Common myeloid progenitor, CD34-positive (primary cell): ENCODE measurements around the gene TMEM140.

Experiments used
- CTCF ChIA-PET: fragments of 350-600 bp; sonication (Branson Sonifier 250); formaldehyde crosslinking; loops from one replicate; lab custom pipeline; 2021; ENCODE audit warnings: antibody characterized with exemption; lab: Charles Lee
- POLR2A ChIA-PET: fragments of 350-600 bp; sonication (Branson Sonifier 250); formaldehyde crosslinking; loops from one replicate; lab custom pipeline; 2021; ENCODE audit warnings: antibody characterized with exemption; lab: Charles Lee
- DNase-seq, 3 donors: peaks; one replicate each; pipeline versions ENCODE4 v3.0.0 to v3.0.0-alpha.2; 2013
- H3K27ac ChIP-seq, 2 experiments: 1 replicate in 1 of 2; 2 replicates in 1 of 2; pipeline ENCODE4 v1.7.0; 2013; ENCODE audit warnings: inconsistent platforms in 2 of 2, low read length in 2 of 2, mild to moderate bottlenecking in 2 of 2, low read depth in 1 of 2, moderate library complexity in 1 of 2; ENCODE audit not compliant: severe bottlenecking in 2 of 2, insufficient read depth in 1 of 2, poor library complexity in 1 of 2
- H3K27me3 ChIP-seq, 5 experiments: replicated peaks in 2 of 5; 1 replicate in 3 of 5; 2 replicates in 2 of 5; pipeline versions ENCODE4 v1.6.1 to v1.7.0; 2013; ENCODE audit warnings: low read length in 4 of 5, mild to moderate bottlenecking in 2 of 5, moderate library complexity in 2 of 5, inconsistent platforms in 1 of 5; ENCODE audit not compliant: insufficient read depth in 5 of 5, control insufficient read depth in 4 of 5
- H3K36me3 ChIP-seq, 4 experiments: 1 replicate in 2 of 4; 2 replicates in 2 of 4; pipeline versions ENCODE4 v1.6.1 to v1.7.0; 2013; ENCODE audit warnings: low read length in 3 of 4, control low read depth in 1 of 4, mild to moderate bottlenecking in 1 of 4; ENCODE audit not compliant: control insufficient read depth in 4 of 4, insufficient read depth in 4 of 4
- H3K4me1 ChIP-seq, 4 experiments: 1 replicate in 3 of 4; 2 replicates in 1 of 4; pipeline versions ENCODE4 v1.6.1 to v1.7.1; 2013; ENCODE audit warnings: low read length in 3 of 4, mild to moderate bottlenecking in 3 of 4, control low read depth in 1 of 4, inconsistent platforms in 1 of 4, moderate library complexity in 1 of 4; ENCODE audit not compliant: control insufficient read depth in 4 of 4, insufficient read depth in 4 of 4; ENCODE audit errors: control extremely low read depth in 1 of 4
- H3K4me3 ChIP-seq, 7 experiments: 1 replicate in 4 of 7; 2 replicates in 3 of 7; pipeline versions ENCODE4 v1.5.1 to v1.7.0; 2013; ENCODE audit warnings: mild to moderate bottlenecking in 7 of 7, low read length in 6 of 7, moderate library complexity in 6 of 7, inconsistent platforms in 2 of 7, low read depth in 2 of 7, control low read depth in 1 of 7; ENCODE audit not compliant: insufficient read depth in 4 of 7, control insufficient read depth in 1 of 7; ENCODE audit errors: extremely low read depth in 1 of 7
- H3K9me3 ChIP-seq, 5 experiments: 1 replicate in 4 of 5; 2 replicates in 1 of 5; pipeline versions ENCODE4 v1.6.1 to v1.7.1; 2013; ENCODE audit warnings: low read length in 4 of 5, mild to moderate bottlenecking in 2 of 5, inconsistent platforms in 1 of 5, low read depth in 1 of 5, moderate library complexity in 1 of 5; ENCODE audit not compliant: control insufficient read depth in 4 of 5, insufficient read depth in 2 of 5; ENCODE audit errors: control extremely low read depth in 1 of 5
- WGBS: methylation state at CpG from one replicate; pipeline ENCODE4 v1.1.5; 2013; ENCODE audit not compliant: insufficient coverage; 5-methylcytosine and 5-hydroxymethylcytosine counted together

The TMEM140 gene

DNA sequence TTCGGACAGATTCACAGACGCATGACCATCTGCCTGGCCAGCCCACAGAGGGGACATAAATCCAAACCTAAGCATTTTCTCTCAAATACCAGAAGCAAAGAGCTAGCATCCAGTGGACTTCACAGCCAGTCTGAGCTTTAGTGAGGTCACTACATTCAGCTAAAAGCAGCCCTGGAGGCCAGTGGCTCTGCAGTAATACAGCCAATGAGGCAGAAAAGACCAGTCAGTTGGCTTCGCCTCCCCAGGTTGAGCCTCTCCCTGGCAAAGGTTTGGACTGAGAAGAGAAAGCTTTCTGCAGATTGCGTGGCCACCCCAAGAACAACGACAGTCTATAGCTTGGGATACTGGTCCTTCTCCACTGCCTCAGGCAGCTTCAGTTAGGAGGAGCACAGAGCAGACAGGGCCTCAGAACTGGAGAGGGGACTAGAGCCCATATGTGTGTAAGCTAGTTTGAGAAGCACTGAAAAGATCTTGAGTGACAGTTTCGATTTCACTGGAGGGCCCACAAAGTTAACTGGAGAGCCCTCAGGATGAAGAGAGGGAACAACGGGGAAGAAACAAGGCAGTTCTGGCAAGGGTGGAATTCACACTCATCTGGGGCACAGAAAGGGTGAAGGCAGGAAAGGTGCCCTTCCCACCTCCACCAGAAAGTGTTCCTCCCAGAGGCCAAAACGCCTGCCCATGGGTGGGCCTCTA, 59.7 kb downstream of the TMEM140 start:
- Histone ChIP-seq H3K4me1 (peaks cover 31 to 55% (median 48%) of the 10 kb centered on the region in 4 experiments), H3K27ac (peak overlapping the region in 1 of 2 experiments; percentile 30)
- CTCF ChIA-PET = interaction anchor here (0.9 kb wide), 1 partner anchor 48 kb away, joined by 3 read pairs; no protein-coding TSS in a partner anchor

DNA sequence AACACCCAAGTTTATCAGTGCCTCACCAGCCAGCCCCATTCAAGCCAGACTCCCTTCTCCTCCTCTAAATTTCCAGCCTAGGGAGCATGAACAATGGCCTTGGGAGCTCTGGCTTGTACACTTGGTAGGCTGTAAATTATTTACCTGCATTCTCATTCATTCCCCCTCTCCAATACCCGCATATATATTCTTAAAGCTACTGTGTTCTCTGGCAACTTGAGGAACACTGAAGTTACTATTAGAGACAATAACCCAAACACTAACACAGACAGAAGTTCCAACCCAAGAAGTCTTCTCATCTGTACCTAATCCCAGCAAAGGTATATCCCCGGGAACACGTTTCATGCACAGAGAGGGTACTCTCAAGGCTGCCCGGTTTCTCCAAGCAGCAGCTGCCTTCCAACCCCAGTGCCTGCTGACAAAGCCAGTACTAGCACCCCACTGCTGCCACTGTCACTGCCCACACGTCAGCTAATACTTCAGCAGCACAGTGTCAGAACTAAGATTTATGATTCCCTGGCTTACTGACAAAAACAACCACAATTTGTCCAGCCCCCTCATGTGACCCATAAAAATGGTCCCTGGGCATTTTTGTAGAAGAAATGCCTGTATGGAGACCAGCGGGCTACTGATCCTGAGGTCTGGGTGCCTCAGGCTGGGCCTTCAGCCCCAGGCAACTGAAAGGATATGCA, 60.4 kb downstream of the TMEM140 start:
- 33% methylated on average over 6 of the region's 6 CpGs for WGBS

More for the DNA sequence above, 59.7 kb downstream of the TMEM140 start:
- 63% methylated on average over 7 of the region's 8 CpGs for whole genome bisulfite sequencing
- POLR2A ChIA-PET = no interaction called here
- H3K27me3 ChIP-seq = no peaks in the 10 kb centered on the region
- H3K9me3 ChIP-seq = no peaks in the 10 kb centered on the region
- peak in 1 of 3 donors; percentile 14 for DNase-seq
- H3K4me3 ChIP-seq = peak overlapping the region in 4 of 7 experiments; percentile 10 to 32 (median 21)
- H3K36me3 ChIP-seq = peaks cover 5 to 33% (median 23%) of the 10 kb centered on the region in 4 experiments

DNA sequence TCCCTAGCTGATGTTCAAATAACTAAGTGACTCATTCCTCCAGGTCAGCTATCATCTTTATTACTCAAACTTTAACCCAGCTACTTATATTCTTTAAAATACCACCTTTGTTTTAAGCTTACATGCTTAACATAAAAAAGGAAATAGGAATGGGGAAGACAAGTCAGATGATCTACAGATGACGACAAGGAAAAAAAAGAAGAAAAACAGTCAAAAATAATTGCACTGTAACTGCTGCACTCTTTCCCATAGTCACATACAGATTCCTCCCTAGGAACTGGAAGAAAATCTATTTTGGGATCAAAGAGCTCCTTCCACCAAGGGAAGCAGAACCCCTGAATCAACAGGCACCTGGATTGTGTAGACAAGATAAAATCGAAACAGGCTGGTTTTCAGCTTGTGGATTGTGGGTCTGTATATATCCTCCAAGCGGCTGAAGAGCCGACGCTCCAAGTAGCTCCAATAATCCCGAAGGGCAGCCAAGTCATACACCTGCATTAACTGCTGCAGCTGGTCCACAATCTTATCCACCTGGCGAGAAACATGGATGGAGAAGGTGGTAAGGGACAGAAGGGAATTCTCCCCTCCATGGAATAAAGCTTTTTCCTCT, 61.5 kb downstream of the TMEM140 start:
- ChIA-PET CTCF (interaction anchor here (1.2 to 1.6 kb wide), 3 partner anchors 10 to 18 kb away, joined by 3 to 5 read pairs (median 4); no protein-coding TSS in a partner anchor), POLR2A (no interaction called here)
- H3K4me3 ChIP-seq = peak overlapping the region in 4 of 7 experiments; percentile 19 to 55 (median 25)
- H3K27ac ChIP-seq = no peak overlapping the region
- H3K4me1 ChIP-seq = peaks cover 31 to 55% (median 48%) of the 10 kb centered on the region in 4 experiments
- WGBS = 78% methylated on average over 5 of the region's 7 CpGs
- peaks cover 2 to 18% (median 11%) of the 10 kb centered on the region in 4 experiments for H3K36me3 ChIP-seq
- DNase-seq = peak in 1 of 3 donors; percentile 6
- H3K9me3 ChIP-seq = no peaks in the 10 kb centered on the region
- no peaks in the 10 kb centered on the region for H3K27me3 ChIP-seq

More for the DNA sequence above, 60.4 kb downstream of the TMEM140 start:
- H3K36me3 ChIP-seq = peaks cover 3 to 27% (median 20%) of the 10 kb centered on the region in 4 experiments
- peak overlapping the region in 4 of 7 experiments; percentile 2 to 55 (median 26) for H3K4me3 ChIP-seq
- ChIA-PET POLR2A (no interaction called here), CTCF (interaction anchor here (0.9 to 1.6 kb wide), 2 partner anchors 10 to 49 kb away, joined by 3 to 5 read pairs; no protein-coding TSS in a partner anchor)
- H3K27ac ChIP-seq = peak overlapping the region in 1 of 2 experiments; percentile 30
- no peaks in the 10 kb centered on the region for H3K9me3 ChIP-seq
- H3K27me3 ChIP-seq = no peaks in the 10 kb centered on the region
- peaks cover 31 to 55% (median 48%) of the 10 kb centered on the region in 4 experiments for H3K4me1 ChIP-seq
- DNase-seq = peak; percentile 67 to 91 (median 89)

DNA sequence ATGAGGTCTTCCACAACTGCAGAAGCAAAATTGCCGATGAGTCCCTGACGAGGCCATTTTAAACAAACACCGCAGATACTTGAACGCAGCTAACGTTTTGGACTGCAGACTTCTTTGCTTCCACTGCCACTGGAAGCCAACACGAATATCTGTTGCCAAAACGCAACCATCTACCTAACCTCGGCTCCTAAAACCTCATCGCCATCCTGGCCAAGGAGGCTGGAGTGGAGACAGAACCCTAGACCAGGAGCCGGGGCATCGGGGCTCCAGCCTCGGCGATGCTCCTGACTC, 63.0 kb downstream of the TMEM140 start:
- peak overlapping the region; percentile 72 to 96 (median 89) for H3K4me3 ChIP-seq
- ChIA-PET CTCF (interaction anchor here (0.8 to 1.6 kb wide), 3 partner anchors 9 to 51 kb away, joined by 3 to 4 read pairs (median 3); no protein-coding TSS in a partner anchor), POLR2A (no interaction called here)
- H3K27ac ChIP-seq = peak overlapping the region; percentile 64 to 91
- no peaks in the 10 kb centered on the region for H3K9me3 ChIP-seq
- 0% methylated on average over 13 of the region's 13 CpGs for WGBS
- H3K4me1 ChIP-seq = peaks cover 31 to 55% (median 48%) of the 10 kb centered on the region in 4 experiments
- H3K27me3 ChIP-seq = no peaks in the 10 kb centered on the region
- peaks cover 0 to 4% (median 3%) of the 10 kb centered on the region in 4 experiments for H3K36me3 ChIP-seq
- DNase-seq = peak in 2 of 3 donors; percentile 60 to 65

DNA sequence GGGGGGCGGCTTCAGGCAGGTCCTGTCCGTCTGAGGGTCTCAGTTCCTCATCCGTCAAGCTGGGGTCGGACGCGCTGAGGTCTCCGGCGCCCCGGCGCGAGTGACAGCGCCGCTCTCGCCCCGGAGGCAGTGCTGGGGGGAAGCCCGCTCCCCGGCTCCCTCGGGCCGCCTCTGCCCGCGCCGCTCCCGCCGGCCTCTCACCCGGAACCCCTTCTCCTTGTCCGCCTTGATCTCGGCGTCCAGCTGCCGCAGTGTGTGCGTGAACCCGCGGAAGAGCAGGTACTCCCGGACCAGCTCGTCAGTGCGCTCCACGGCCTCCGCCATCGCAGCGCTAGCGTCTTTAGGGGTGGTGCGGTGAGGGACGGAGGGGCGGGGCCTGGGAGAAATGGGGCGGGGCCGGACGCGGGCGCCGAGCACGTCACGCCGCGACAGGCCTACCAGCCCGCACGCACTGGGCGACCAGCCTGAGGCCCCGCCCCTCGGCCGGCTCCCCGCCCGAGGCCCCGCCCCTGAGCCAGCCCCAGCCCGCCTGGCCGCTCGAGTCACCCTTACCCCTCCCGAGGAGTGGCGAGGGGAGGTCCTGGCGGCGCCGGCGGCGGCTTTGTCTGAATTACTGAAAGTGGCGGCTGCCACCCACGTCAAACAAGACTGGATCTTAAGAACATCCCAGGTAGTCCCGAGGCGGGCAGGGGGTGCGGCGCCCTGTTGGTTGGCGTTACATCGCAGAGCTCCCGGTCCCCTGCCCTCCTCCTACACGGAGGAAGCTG, 63.5 kb downstream of the TMEM140 start, which contains the start of gene WDR91:
Gene WDR91 (minus strand): TSS at position 348 of the 767 bp plus-strand sequence. CDS start 24 bp downstream, at position 324.
- Histone ChIP-seq H3K36me3 (no peaks in the 10 kb centered on the region), H3K27ac (peak within 1 kb of the TSS; percentile 64 to 91), H3K4me3 (peak within 1 kb of the TSS; percentile 74 to 96 (median 89)), H3K4me1 (peaks cover 29 to 51% (median 46%) of the 10 kb centered on the region in 4 experiments), H3K9me3 (no peaks in the 10 kb centered on the region), H3K27me3 (no peaks in the 10 kb centered on the region)
- 0% methylated on average over 66 of the region's 82 CpGs for WGBS
- CTCF ChIA-PET = interaction anchor here (0.8 to 1.6 kb wide), 4 partner anchors 9 to 51 kb away, joined by 3 to 4 read pairs (median 4); no protein-coding TSS in a partner anchor
- DNase-seq = peak; percentile 91 to 96 (median 96)
- POLR2A ChIA-PET = interaction anchor here (0.5 to 1.0 kb wide), 2 partner anchors 13 to 25 kb away, joined by 3 to 4 read pairs; no protein-coding TSS in a partner anchor
